ENCODE results near the gene TMOD3.

DNA sequence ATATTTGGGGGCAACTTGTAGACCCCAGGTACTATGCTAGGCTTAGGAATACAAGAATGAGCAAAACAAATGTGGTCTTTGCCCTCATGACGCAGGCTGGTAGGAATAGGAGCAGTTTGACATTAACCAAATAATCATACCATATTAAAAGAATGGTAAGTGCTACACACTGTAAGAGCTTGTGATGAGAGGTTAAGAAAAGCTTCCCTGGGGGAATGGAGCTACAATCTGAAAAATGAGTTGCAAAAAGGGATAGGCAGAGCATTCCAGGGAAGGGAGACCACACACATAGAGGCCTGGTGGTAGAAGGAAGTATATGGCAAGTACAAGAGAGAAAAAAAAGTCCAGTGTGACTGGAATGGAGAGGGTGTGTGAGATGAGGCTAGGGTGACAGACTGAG is 37.3 kb downstream of the TMOD3 start:
- no peak for TF ChIP-seq EZH2 (IDR thresholded peaks at IDR 0.05)
- TF ChIP-seq, protein P1, sequence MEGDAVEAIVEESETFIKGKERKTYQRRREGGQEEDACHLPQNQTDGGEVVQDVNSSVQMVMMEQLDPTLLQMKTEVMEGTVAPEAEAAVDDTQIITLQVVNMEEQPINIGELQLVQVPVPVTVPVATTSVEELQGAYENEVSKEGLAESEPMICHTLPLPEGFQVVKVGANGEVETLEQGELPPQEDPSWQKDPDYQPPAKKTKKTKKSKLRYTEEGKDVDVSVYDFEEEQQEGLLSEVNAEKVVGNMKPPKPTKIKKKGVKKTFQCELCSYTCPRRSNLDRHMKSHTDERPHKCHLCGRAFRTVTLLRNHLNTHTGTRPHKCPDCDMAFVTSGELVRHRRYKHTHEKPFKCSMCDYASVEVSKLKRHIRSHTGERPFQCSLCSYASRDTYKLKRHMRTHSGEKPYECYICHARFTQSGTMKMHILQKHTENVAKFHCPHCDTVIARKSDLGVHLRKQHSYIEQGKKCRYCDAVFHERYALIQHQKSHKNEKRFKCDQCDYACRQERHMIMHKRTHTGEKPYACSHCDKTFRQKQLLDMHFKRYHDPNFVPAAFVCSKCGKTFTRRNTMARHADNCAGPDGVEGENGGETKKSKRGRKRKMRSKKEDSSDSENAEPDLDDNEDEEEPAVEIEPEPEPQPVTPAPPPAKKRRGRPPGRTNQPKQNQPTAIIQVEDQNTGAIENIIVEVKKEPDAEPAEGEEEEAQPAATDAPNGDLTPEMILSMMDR (IDR thresholded peaks at IDR 0.05): no peak

Data from neural progenitor cell (in vitro differentiated cells).